ENCODE data around the gene BMF.

- TF ChIP-seq GATA2 (IDR thresholded peaks at IDR 0.05; ENCODE audit: low read depth, low read length), result no peak
- TF ChIP-seq GATA3 (IDR thresholded peaks at IDR 0.05; ENCODE audit: low read depth, low read length), result no peak
These were observed 24.0 kb downstream of the BMF start for GRCh38 chr15:40084650-40085049.
